ENCODE measurements around the gene KIR3DL1.
"Not testable (repeated sequence)": the region's sequence is repeated elsewhere in the genome, so short reads cannot be mapped to it uniquely, and the experiment has no call there.

The KIR3DL1 gene

GRCh38 chr19:54816251-54816650 is at the start of gene KIR3DL1:
TSS of gene KIR3DL1 (plus strand) at chr19:54816468.
- DNase-seq (ENCODE audit: low spot score), result not testable (repeated sequence)

GRCh38 chr19:54769646-54770045 is 46.6 kb upstream of the KIR3DL1 start, which contains the start of gene KIR2DL1:
TSS of gene KIR2DL1 (plus strand) at chr19:54769793. CDS start at chr19:54769851, 58 bp downstream.
- not testable (repeated sequence) for DNase-seq (ENCODE audit: low spot score)

- not testable (repeated sequence) for DNase-seq (ENCODE audit: low spot score)
Measured at GRCh38 chr19:54770511-54770910, 45.8 kb upstream of the KIR3DL1 start.

DNA sequence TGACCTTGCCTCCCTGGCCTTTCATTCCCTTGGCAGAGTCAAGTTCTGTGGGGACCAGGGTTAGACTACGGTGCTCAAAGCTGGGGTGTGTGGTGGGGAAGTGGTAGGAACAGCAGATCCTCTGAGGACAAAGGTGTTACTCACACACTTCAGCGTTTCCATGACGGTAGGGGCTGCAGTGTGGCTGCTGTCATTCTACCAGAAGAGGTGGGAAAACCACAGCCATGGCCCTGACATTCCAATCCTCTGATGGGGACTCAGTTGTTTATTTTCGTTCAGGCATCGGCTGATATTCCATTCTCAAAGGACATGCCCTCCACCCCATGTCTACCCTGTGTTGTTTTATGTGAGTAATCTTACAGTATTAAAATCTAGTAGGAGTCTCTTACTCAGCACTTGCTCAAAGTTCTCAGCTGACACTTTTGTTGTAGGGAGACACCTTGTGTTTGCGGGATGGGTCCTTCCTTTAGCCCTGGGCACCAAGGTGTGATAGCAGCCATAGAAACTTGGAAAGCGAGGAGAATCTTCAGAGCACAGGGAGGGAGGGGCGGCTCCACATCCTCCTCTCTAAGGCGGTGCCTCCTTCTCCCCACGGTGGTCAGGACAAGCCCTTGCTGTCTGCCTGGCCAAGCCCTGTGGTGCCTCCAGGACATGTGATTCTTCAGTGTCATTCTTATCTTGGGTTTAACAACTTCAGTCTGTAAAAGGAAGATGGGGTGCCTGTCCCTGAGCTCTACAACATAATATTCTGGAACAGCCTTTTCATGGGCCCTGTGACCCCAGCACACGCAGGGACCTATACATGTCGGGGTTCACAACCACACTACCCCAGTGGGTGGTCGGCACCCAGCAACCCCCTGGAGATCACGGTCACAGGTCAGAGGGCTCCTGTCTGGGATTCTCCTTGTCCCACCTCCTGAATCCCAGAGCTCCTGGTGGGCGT is 45.0 kb upstream of the KIR3DL1 start:
- not testable (repeated sequence) for DNase-seq (ENCODE audit: low spot score)

- DNase-seq (ENCODE audit: low spot score), result not testable (repeated sequence)
Measured at GRCh38 chr19:54772666-54773065, 43.6 kb upstream of the KIR3DL1 start.

GRCh38 chr19:54775095-54775815 is 41.0 kb upstream of the KIR3DL1 start:
- not testable (repeated sequence) for DNase-seq (ENCODE audit: low spot score)

GRCh38 chr19:54775830-54776229 is 40.4 kb upstream of the KIR3DL1 start:
- DNase-seq (ENCODE audit: low spot score), result not testable (repeated sequence)

DNA sequence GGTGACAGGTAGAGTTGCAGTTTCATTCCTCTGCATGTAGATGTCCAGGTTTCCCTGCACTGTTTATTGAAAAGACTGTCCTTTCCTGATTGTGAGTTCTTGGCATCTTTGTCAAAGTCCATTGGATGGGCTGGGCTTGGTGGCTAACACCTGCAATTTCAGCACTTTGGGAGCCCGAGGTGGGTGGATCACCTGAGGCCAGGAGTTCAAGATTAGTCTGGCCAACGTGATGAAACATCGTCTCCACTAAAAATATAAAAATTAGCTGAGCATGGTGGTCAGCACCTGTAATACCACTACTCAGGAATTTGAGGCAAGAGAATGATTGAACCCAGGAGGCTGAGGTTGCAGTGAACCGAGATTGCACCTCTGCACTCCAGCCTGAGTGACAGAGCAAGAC is 38.4 kb upstream of the KIR3DL1 start:
- DNase-seq (ENCODE audit: low spot score), result not testable (repeated sequence)

GRCh38 chr19:54778896-54779295 is 37.4 kb upstream of the KIR3DL1 start:
- not testable (repeated sequence) for DNase-seq (ENCODE audit: low spot score)

DNA sequence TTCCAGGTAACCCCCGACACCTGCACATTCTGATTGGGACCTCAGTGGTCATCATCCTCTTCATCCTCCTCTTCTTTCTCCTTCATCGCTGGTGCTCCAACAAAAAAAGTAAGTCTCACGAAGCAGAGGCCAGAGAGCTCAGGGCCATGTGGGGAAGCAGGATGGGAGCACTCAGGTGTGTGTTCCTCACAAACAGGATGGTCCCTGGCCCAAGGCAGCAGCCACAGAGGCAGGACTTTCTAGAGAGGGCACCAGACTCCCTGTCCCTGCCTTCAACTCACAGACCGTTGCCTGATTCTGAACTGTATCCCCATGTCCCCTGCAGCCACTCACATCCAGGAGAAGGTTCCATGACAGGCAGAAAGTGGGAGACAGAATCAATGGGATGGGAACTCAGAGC is 33.4 kb upstream of the KIR3DL1 start:
- not testable (repeated sequence) for DNase-seq (ENCODE audit: low spot score)

- not testable (repeated sequence) for DNase-seq (ENCODE audit: low spot score)
Measured at GRCh38 chr19:54786091-54786723, 30.1 kb upstream of the KIR3DL1 start.

DNA sequence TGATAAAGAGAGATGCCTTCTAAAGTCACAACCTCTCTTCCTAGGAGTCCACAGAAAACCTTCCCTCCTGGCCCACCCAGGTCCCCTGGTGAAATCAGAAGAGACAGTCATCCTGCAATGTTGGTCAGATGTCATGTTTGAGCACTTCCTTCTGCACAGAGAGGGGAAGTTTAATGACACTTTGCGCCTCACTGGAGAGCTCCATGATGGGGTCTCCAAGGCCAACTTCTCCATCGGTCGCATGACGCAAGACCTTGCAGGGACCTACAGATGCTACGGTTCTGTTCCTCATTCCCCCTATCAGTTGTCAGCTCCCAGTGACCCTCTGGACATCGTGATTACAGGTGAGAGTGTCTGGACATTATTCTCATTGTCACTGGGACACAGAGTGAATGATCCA is 28.1 kb upstream of the KIR3DL1 start:
- not testable (repeated sequence) for DNase-seq (ENCODE audit: low spot score)

GRCh38 chr19:54790711-54791110 is 25.6 kb upstream of the KIR3DL1 start:
- no peak for DNase-seq (ENCODE audit: low spot score)

DNA sequence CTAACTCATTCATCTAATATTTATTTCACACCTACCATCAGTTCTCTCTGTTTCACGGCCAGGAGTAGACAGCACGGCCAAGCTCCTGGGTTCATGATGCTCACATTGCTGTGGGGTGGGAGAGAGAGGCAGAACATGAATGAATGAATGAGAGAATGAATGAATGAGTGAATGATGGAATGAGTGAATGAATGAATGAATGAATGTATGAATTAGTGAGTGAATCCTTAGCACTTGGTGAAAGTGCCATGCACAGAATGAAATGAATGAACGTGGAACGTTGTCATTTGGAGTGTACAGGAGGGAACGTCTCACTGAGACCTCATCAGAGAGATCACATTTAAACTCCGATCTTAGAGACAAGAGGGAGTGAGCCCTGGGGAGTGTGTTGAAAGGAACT is 24.8 kb upstream of the KIR3DL1 start:
- no peak for DNase-seq (ENCODE audit: low spot score)

DNA sequence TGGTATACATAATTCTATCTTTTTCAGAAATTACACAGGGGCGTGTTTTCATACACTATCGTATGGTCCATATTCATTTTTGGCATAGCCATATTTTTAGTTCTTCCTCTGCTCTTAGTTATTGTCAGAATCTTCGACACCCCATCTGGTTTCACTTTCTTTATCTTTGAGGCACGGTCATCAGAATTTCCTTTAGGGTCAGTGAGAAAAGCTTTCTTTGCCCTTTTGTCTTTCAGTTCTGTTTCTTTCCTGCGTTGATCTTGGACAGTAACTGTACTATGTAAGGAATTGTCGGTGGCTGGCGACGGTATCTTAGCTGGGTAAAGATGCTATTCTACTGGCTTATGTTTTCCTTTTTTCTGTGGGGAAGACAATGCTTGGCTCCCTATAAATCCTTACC is 23.5 kb upstream of the KIR3DL1 start:
- DNase-seq (ENCODE audit: low spot score), result no peak

DNA sequence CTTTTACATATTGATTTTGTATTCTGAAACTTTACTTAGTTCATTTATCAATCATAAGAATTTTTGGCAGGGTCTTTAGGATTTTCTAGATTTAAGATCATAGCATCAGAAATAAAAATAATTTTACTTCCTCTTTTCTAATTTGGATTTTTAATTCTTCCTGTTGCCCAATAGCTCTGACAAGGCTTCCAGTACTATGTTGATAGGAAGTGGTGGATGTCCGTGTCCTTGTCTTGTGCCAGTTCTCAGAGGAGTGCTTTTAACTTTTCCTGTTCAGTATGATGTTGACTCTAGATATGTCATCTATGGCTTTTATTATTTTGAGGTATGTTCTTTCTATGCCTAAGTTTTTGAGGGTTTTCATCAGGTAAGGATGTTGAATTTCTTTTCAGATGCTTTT is 20.5 kb upstream of the KIR3DL1 start:
- DNase-seq (ENCODE audit: low spot score), result no peak

DNA sequence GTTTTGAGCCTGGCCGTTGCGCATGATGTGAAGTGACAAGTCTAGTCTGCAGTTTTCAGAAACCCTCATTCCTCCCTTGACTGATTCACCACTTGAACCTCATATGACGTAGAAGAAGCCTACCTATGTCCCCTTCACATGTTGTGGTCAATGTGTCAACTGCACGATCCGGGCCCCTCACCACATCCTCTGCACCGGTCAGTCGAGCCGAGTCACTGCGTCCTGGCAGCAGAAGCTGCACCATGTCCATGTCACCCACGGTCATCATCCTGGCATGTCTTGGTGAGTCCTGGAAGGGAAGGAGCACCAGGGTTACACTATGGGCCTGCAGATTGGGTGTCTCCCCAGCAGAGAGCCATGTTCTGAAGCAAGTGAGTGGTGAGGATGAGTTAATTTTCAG is 12.9 kb upstream of the KIR3DL1 start, which contains the start of gene KIR2DL4:
Gene KIR2DL4 (plus strand): TSS at position 201 of the 400 bp plus-strand sequence. CDS start 42 bp downstream, at position 243.
- DNase-seq (ENCODE audit: low spot score), result no peak

- no peak for DNase-seq (ENCODE audit: low spot score)
Measured at GRCh38 chr19:54804101-54804500, 12.2 kb upstream of the KIR3DL1 start.

DNA sequence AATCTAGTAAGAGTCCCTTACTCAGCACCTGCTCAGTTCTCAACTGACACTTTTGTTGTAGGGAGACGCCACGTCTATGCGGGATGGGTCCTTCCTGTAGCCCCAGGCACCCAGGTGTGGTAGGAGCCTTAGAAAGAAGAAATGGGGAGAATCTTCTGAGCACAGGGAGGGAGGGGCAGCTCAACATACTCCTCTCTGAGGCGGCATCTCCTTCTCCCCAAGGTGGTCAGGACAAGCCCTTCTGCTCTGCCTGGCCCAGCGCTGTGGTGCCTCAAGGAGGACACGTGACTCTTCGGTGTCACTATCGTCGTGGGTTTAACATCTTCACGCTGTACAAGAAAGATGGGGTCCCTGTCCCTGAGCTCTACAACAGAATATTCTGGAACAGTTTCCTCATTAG is 11.7 kb upstream of the KIR3DL1 start:
- DNase-seq (ENCODE audit: low spot score), result no peak

DNA sequence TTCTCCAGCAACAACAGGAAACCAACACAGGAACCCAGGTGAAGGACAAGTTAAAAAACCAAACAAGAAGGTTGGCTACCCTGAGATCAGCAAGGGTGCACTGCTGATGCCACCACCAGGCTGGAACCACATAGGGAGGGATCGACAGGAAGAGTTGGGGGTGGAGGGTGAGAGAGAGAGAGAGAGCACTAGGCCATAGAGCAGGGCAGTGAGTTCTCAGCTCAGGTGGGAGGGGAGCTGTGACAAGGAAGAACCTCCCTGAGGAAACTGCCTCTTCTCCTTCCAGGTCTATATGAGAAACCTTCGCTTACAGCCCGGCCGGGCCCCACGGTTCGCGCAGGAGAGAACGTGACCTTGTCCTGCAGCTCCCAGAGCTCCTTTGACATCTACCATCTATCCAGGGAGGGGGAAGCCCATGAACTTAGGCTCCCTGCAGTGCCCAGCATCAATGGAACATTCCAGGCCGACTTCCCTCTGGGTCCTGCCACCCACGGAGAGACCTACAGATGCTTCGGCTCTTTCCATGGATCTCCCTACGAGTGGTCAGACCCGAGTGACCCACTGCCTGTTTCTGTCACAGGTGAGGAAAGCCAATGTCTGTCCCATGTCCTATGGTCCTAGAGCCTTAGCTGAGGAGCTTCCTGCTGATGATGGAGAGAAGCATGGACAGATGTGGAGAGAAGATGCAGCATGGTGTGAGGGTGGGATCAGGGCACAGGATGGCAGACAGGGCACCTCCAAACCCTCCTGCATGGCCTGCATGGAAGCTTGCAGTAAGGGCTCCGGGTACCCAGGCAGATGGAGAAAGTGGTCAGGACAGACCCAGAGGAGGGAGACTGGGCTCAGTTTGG is 10.4 kb upstream of the KIR3DL1 start:
- DNase-seq (ENCODE audit: low spot score), result no peak

DNA sequence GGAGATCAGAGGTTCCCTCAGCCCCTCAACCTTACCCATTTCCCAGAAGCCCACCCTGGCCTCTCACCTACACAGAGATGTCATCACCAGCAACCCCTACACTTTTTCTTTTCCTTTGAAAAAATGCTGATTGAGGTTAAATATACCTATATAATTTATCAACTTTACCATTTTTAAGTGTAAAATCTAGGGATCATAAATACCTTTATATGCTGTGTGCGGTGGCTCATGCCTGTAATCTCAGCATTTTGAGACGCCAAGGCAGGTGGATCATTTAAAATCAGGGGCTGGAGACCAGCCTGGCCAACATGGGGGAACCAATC is 9.8 kb upstream of the KIR3DL1 start:
- no peak for DNase-seq (ENCODE audit: low spot score)

Measured in RKO (cell line).